HG03558 (cell line): ENCODE results near the gene SLC51B.
"Not testable (repeated sequence)": the region's sequence is repeated elsewhere in the genome, so short reads cannot be mapped to it uniquely, and the experiment has no call there.

ENCODE experiments used
- ATAC-seq: cut with Tn5 transposase; IDR thresholded peaks from one replicate; pipeline ENCODE4 v1.9.1; 2021; ENCODE audit warnings: moderate number of reproducible peaks; ENCODE audit not compliant: unreplicated experiment; ENCODE audit errors: extremely low read depth

SLC51B gene

GRCh38 chr15:65040461-65040860 is 4.7 kb upstream of the SLC51B start:
- ATAC-seq, result no peak

GRCh38 chr15:65041787-65042186 is 3.4 kb upstream of the SLC51B start:
- no peak for ATAC-seq

DNA sequence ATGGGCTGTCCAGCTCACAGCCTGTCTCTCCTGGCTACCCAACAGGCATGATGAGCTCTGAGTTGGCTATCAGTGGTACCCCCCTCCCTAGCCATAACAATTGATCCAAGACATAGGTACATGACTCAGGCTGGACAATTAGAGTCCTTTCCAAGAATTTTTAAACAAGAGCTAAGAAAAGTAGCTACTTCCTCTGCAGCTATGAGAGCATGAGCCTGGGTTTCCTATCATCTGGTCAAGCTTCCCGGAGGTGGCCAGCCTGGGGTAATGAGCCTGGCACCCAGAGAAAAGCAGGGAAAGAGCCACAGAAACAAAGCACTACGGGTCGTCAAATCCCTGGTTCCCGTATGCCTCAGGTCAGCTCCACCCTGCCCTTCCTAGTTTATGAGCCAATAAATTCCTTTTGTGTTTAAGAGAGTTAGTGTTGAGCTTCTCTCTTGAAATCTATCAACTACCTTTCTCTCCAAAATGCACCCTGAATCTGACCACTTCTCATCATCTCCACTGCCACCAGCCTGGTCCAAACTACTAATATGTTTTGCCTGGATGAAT is 2.3 kb upstream of the SLC51B start:
- ATAC-seq, result no peak

DNA sequence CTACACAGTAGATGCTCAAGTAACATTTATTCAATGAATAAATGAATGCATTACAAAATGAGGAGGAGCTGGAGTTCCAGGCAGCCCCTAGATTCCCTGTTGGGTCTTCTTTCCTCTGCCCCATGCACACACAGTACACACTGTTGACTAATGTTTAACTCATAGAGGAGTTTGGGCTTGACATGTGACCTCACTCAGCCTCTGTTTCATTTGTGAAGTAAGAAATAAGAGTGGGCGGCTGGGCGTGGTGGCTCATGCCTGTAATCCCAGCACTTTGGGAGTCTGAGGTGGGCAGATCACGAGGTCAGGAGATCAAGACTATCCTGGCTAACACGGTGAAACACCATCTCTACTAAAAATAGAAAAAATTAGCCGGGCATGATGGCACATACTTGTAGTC is 969 bp upstream of the SLC51B start:
- ATAC-seq, result not testable (repeated sequence)

- ATAC-seq, result no peak
Measured at GRCh38 chr15:65048241-65048640, 3.1 kb downstream of the SLC51B start.

- no peak for ATAC-seq
Measured at GRCh38 chr15:65049418-65049840, 4.2 kb downstream of the SLC51B start.

GRCh38 chr15:65050270-65050669 is 5.1 kb downstream of the SLC51B start:
- no peak for ATAC-seq

DNA sequence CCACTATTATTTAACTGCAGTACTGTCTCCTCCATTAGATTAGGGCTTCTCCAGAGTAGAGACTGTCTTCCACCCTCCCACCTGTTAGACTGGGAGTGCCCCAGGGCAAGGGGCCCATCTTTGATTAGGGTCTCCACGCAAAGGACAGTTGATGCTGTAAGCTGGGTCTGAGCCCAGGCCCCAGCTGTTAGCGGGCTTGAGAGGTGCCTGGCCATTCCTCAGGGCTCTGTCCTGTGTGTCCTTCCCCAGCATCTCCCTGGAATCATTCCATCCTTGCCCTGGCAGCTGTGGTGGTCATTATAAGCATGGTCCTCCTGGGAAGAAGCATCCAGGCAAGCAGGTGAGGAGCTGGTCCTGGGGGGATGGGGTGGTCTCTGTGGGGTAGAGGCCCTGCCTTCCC is 6.1 kb downstream of the SLC51B start:
- no peak for ATAC-seq

- no peak for ATAC-seq
Measured at GRCh38 chr15:65052956-65053355, 7.8 kb downstream of the SLC51B start.

DNA sequence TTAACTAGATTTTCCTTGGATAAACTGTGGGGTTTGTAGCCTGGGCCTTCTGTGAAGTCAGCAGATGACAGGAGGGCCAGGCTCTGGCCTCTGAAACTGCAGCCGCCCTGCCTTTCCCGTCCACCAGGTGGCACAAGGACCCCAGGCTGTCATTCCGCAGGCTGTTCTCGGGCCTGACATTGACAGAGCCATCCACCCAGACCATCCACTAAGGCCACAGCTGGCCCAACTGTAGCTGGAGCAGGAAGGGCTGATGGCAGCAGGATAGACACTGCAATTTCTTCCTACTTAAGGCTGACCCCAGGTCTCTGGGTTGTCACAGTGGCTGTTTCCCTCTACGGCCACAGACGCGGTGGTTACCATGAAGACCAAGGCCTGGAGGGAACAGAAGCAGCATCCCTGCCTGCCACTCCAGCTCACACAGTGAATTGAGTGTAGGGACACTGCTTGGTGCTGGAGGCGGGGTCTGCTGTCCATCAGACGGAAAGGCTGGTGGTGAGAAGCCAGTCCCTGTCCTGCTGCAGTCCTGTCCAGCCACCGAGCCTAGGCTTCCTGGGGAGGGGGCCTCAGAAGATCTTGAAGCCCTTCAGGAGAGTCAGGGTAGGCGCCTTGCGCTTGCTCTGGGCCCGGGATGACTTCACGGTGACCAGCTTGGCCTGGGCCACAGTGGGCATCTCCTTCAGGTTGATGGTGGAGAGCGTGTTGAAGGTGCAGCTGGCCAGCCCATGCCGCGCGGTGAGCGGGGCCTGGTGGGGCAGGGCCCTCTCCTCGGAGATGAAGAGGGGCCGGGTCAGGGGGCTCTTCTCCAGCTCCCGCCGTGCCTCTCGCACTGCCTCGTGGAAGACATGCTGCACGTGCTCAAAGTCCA is 9.4 kb downstream of the SLC51B start:
- ATAC-seq, result no peak

DNA sequence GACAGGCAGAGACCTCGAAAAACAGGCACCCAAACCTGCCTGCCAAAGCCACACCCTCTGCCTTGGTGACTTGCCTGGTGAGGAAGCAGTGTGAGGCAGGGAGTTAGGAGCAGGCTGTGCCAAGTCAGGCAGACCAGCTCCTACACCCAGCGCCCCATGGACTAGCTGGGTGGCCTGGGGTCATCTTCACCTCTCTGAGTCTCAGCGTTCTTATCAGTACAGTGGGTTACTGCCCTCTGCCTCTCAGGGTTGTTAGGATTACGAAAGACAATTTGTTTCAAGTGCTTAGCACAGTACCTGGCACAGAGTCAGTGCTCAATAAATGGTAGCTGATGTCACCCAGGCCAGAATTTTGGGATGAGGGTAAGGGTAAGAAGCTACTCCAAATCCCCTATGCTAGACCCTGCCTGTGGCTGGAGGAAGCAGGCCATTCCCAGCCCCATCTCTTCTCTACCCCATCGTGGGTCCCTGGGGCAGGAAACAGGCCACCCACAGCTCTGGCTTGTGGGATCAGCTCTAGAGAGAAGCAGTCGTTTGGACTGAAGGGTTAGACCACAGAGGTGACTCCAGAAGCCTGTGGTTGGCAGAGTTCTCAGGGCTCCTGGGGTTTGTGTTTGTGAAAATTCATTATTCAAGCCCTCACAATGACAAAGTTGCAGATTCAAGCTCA is 10.1 kb downstream of the SLC51B start:
- ATAC-seq, result no peak

DNA sequence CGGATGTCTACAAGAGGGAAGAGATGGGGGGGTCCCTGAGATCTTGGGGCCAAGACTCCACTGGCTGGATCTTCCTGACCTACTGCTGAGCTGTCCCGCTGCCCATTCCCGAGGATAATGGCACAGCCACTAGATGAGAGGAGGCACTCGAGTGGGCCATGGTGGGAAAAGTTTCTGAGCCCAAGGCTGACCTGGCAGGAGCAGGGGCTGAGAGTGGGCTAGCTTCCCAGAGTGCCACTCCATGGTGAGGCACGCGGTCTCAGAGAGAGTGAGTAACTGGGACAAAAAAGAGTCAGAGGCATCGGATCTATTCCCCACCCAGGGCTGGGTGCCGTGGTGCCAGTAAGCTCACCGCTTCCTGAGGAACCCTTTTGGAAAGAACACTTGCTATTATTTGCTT is 10.9 kb downstream of the SLC51B start:
- no peak for ATAC-seq

- no peak for ATAC-seq
Measured at GRCh38 chr15:65056868-65057548, 11.8 kb downstream of the SLC51B start.

GRCh38 chr15:65057549-65057940 is 12.4 kb downstream of the SLC51B start:
- no peak for ATAC-seq

DNA sequence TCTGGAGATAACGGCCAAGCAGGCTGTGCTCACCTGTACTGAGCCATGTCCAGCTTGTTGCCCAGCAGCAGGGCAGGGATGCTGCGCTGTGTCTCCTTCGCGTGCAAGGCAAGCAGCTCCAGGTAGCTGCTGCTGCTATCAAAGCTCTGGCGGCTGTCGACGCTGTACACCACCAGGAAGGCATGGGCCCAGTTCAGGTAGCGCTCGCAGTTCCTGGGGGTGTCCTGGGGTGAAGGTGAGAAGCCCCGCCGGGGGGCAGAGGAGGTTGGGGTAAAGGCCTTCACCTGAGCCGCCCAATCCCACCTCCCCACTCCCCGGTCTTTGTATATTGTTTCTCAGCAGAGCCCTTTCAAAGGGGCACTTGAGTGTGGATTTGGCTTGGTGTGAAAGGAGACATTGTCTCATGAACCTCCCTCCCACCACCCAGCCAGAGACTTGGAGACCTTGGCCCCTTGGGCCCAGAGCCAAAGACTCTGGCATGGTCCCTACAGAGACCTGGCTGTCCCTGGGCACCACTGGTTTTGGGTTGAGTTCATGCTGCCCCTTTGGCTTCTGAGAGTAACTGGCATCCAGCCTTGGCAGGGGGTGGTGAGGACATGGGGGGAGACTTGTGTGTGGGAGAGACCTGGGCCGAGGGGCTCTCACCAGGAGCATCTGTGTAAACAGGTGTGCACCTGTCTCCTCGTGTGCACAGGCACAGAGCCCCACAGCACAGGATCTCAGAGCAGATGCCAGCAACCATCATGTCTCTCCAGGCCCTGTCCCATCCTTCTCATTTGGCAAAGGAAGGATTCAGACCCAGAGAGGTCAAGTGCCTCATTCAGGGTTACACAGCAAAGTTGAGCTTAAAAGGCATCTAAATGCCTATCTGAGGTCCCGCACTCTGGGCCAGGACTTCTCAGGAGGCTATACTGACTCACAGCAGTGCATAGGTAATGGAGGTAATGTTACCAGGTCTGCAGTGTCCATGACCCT is 13.5 kb downstream of the SLC51B start:
- no peak for ATAC-seq

GRCh38 chr15:65059369-65059750 is 14.2 kb downstream of the SLC51B start:
- no peak for ATAC-seq

DNA sequence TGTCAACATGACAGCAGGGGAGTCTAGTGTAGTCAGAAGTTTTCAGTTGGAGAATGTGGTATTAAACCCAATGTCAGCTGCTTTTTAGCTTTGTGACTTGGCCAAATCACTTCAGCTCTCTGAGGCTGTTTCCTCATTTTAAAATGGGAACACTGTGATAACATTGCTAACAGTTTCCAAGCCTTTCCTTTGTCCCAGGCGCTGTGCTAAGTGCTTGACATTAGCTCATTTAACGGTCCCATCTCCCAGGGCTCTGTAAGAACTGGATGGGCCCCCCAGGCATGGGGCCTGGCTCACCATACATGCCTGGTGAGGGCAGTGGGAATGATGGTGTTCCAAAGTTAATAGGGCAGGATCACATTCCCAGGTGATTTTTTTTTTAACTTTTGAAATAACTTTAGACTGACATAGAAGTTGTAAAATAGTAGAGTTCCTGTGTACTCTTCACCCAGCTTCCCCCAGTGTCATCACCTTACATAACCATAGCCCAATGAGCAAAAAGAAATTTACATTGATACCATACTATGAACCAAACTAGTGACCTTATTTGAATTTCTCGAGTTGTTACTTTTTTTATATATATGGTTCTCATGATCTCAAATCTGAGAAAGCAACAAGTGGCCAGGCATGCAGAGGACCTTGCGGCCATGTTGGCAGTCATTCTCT is 14.9 kb downstream of the SLC51B start:
- no peak for ATAC-seq

- ATAC-seq, result no peak
Measured at GRCh38 chr15:65060641-65061397, 15.6 kb downstream of the SLC51B start.

DNA sequence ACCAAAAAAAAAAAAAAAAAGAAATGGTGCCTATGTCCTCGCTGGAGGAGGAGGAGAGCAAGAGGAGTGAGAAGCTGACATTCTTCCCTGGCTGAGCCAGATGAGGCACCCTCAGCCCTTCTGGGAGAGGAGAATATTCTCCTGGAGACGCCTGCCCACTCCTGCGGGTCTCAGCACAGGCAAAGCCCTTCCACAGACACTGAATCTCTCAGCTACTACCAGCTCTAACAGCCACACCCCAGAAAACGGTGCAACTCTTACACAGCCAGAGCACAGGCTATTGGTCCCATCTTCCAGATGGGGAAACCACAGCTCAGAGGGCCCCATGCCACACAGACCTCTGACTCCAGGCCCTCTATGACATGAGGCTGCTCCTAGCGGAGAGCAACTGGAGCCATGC is 16.9 kb downstream of the SLC51B start:
- no peak for ATAC-seq
